GM12891 (cell line): ENCODE results near the gene RPS8.
"Not testable (repeated sequence)": the region's sequence is repeated elsewhere in the genome, so short reads cannot be mapped to it uniquely, and the experiment has no call there.

ENCODE experiments used
- DNase-seq: peaks from one replicate; pipeline ENCODE4 v3.0.0; 2011; ENCODE audit warnings: low spot score; ENCODE audit not compliant: insufficient read length
- FAIRE-seq: peaks from 2 replicates; lab custom pipeline; 2011; peaks lifted over from hg19 to GRCh38; lab: Jason Lieb, UNC
- PAX5 ChIP-seq: IDR thresholded peaks from 2 replicates; pipeline ENCODE4 v1.6.1; 2011; ENCODE audit warnings: low read length, moderate library complexity, mild to moderate bottlenecking; ENCODE audit not compliant: insufficient read depth, severe bottlenecking
- POLR2A ChIP-seq: IDR thresholded peaks from 2 replicates; pipeline ENCODE4 v1.6.1; 2011; ENCODE audit warnings: low read depth, low read length, control low read depth
- POLR2AphosphoS5 ChIP-seq: IDR thresholded peaks from 2 replicates; pipeline ENCODE4 v1.6.1; 2011; ENCODE audit warnings: low read depth, low read length, control low read depth
- POU2F2 ChIP-seq: IDR thresholded peaks from 2 replicates; pipeline ENCODE4 v1.6.1; 2011; ENCODE audit warnings: low read depth, mild to moderate bottlenecking, control low read depth, low read length, moderate library complexity
- SPI1 ChIP-seq: IDR thresholded peaks from 2 replicates; pipeline ENCODE4 v1.6.1; 2011; ENCODE audit warnings: low read depth, low read length, control low read depth
- TAF1 ChIP-seq: IDR thresholded peaks from 2 replicates; pipeline ENCODE4 v1.6.1; 2011; ENCODE audit warnings: low read depth, low read length, control low read depth

The RPS8 gene

DNA sequence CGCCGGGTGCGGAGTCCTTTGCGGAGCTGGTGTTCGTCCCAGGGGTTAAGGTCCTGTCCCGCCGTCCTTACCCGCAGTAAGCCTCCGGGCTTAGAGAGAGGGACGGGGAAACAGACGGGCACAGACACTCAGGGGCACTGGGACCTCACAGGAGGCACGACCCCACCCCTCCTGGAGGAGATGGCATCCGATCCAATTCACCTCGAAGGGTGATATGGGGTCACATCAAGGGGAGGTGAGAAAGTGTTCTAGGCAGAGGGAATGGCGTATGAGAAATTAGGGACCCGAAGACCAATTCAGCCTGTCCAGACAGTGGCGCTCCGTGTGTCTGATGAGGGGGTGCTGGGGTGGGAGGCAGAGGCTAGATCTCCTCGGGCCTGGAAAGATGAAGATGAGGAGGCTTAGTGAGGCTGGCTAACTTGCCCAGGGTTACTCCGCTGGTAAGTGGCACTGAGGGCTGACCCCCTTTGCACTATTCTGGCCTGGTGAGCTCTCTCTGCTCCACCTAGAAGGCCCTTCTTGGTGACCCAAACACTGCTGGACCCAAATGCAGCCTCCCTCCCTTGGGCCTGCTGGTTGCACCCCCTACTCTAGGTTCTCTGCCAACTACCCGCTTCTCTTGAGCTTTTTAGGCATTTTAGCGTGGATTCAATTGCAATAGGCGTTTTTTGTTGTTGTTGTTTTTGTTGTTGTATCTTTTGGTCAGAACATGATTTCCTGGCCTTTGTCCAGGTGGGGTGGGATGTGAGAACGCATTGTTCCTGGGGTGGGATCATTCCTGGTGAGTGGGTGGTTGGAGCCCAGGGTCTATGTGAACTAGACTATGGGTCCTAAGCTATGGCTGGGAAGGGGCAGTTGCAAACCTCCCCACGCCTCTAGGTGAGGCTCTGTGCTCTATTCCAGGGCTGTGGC, 45.2 kb downstream of the RPS8 start:
- DNase-seq (no peak), FAIRE-seq (no peak)
- no peak for TF ChIP-seq POLR2AphosphoS5
- TF ChIP-seq POLR2A = no peak
- TF ChIP-seq POU2F2 = no peak
- no peak for TF ChIP-seq PAX5
- TF ChIP-seq TAF1 = no peak
- no peak for TF ChIP-seq SPI1

DNA sequence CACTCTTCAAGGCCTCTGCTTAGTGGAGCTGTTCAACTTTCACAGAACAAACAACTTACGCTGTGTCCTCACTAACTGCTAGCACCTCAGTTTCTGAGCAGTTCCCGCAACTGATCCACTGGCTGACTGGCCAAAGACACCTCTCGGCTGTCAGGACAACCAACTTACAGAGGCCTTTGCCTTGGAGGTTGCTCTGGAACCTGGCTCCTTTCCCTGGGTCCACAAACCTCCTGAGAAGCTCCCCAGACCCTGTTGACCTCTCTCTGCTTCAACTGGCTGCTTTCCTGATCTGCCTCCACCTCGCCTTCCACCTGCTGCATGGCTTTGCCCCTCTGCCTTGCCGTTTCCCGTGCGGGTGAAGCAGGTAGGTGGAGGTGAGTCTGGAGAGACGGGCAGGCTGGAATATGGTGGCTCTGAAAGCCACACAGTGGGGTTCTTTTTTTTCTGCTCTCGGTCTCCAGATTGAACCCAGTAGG, 45.9 kb downstream of the RPS8 start:
- no peak for TF ChIP-seq TAF1
- no peak for TF ChIP-seq POU2F2
- TF ChIP-seq PAX5 = no peak
- TF ChIP-seq POLR2A = no peak
- no peak for TF ChIP-seq SPI1
- no peak for TF ChIP-seq POLR2AphosphoS5
- DNase-seq (no peak), FAIRE-seq (no peak)

DNA sequence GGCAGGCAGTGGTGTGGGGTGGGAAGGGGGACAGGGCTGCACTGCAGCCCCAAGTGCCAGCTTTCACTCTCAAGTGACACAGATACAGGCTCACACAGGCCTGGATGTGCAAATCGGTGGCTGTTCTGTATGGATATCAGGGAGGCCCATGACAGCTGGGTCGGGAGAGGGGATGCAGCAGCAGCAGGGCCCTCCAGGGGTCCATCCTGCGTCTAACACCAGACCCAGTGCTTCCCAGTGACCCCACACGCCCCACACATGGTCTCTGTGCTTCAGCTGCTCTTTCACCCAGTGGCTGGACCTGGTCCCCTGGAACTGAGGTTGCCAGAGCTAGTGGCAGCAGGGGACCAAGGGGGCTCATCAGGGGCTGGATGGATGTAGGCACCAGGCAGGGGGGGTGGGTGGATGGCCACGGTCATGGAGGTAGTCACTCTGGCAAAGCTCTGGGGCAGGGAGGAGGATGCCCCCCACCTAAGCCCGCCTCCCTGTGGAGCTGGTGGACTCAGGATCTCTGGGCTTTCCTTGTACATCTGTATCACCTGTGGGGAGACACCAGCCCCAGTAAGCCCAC, 46.9 kb downstream of the RPS8 start:
- no peak for TF ChIP-seq POLR2AphosphoS5
- TF ChIP-seq TAF1 = no peak
- TF ChIP-seq POLR2A = no peak
- no peak for TF ChIP-seq POU2F2
- TF ChIP-seq PAX5 = no peak
- no peak for TF ChIP-seq SPI1
- DNase-seq (no peak), FAIRE-seq (no peak)

DNA sequence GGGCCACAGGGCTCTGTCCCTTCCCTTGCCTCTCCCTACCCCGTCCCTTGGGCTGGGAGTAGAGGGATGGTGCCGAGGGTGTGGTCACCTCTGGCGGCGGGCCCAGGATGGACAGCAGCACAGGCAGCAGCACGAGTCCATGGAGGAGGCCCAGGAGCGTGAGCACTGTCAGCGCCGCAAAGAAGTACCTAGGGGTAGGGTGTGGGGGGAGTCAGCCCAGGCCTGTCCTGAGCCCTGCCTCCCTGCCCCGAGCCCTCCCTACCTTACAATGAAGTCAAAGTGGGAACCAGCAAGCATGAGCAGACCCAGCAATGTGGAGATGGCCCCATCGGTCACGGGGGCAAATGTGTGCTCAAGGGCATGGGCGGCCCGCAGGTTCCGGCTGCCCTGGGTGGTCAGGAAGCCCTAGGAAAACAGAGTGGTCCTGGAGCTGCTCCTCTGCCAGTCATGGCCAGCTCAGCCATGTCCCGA, 47.7 kb downstream of the RPS8 start:
- no peak for DNase-seq
- TF ChIP-seq SPI1 (no peak), POU2F2 (no peak), POLR2AphosphoS5 (no peak), TAF1 (no peak), POLR2A (no peak), PAX5 (no peak)
- FAIRE-seq = no peak

DNA sequence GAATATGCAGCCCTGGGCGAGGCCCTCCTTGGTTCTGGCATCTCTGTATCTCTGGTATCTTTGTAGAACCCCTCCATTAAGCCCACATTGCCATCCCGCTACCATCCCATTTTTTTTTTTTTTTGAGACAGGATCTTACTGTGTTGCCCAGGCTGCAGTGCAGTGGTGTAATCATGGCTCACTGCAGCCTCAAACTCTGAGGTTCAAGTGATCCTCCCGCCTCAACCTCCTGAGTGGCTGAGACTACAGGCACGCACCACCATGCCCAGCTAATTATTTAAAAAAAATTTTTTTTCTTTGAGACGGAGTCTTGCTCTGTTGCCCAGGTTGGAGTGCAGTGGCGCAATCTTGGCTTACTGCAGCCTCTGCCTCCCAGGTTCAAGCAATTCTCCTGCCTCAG, 49.1 kb downstream of the RPS8 start:
- FAIRE-seq = not testable (repeated sequence)

DNA sequence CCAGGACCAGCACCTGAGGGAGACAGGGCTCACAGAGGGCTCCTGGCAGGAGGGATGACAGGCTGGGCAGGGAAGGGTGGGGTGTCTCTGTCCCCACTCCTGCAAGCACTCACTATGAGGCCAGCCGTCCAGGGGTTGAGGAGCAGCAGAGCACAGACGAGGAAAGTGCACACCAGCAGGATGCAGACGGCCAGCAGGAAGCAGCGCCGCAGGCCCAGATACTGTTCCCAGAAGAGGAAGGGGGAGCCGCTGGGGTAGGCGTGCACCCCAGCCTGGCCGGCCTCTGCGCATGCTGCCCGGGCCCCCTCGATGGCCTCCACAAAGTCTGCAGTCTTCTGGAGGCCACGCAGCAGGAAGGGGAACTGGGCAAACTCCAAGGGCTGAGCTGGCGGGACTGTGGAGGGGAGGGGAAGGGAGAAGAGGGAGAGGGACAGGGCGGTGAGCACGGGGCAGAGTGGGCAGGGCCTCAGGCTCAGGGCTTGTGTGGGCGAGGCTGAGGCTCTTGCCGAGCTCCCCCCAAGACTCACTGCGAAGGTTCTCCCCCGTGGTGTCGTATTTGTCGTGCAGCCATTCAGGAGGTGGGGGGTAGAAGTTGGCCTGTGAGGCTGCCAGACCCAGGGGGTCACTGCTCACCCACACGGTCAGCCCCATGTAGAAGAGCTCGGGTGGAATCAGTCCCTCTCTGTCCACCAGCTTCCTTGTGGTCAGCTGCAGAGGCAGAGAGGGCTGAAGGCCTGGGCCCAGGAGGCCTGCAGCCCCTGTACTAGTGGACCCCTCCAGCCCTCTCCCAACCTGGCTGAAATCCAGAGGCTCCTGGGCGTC, 51.2 kb downstream of the RPS8 start:
- TF ChIP-seq PAX5 (no peak), POLR2AphosphoS5 (no peak), SPI1 (no peak), POLR2A (no peak), POU2F2 (no peak), TAF1 (no peak)
- no peak for DNase-seq
- peak; percentile 59 for FAIRE-seq

More for the DNA sequence above, 49.1 kb downstream of the RPS8 start:
- not testable (repeated sequence) for DNase-seq

DNA sequence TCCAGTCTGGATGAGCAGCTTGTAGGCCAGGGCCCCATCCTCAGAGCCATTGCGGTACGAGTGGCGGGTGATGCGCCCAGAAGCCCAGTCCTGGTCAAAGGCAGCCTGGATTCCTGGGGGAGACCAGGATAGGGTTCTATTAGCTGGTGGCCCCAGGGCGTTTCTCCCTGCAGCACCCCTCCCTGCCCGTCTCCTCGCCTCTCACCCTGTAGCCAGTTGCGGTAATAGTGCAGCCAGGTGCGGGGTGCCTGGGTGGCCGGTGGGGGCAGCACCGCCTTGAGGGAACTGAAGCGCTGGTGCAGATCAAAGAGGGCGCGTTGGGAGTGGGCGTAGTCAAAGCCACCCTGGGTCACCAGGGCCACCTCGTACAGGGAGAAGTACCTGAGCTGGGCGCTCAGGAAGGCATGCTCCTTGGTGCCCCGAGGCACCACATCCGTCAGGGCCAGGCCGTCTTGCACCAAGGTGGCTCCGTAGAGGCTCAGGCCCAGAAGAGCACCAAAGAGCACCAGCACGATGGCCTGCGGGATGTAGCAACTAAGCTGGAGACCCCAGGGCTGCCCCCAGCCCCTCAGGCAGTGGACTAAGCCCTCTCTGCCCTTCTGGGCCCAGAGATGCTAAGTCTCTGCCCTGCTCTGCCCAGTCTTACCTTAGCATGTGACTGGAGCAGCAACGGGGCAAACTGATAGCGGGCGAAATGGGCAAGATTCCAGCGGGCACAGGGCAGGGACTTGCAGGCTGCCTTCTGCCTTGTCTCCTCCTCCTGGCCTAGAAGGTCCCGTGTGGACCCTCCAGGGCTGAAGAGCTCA, 52.1 kb downstream of the RPS8 start:
- no peak for FAIRE-seq
- DNase-seq = no peak
- TF ChIP-seq PAX5 (no peak), TAF1 (no peak), POLR2AphosphoS5 (no peak), POU2F2 (no peak), POLR2A (no peak), SPI1 (no peak)

DNA sequence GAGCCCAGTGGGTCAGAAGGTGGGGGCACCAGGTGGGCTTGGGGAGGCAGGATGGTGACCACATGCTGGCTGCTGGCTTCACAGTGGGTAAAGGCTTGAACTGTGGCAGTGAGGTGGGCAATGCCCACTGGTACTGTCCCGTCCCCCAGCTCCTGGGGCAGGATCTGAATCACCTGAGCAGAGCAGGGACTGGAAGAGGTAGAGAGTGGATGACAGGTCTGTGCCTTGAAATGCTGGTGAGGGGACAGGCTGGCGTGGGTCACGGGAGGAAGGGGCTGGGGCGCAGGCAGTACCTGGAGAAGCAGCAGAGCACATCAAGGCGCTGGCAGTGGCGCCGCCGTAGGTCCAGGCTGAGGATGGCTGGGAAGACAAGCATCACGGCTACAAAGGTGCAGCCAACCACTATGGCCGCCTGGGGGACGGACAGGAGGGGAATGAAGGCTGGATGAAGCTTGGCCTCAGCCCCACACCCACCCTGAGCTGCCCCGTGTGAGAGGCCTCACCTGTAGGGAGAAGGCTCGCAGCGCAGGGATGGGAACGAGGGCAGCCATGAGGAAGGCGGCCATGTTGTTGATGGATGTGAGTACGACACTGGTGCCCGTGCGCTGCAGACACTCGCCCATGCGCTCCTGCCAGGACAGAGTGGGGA, 52.8 kb downstream of the RPS8 start:
- no peak for TF ChIP-seq SPI1
- TF ChIP-seq PAX5 = no peak
- TF ChIP-seq POLR2A = no peak
- TF ChIP-seq POU2F2 = no peak
- TF ChIP-seq TAF1 = no peak
- TF ChIP-seq POLR2AphosphoS5 = no peak
- no peak for DNase-seq
- FAIRE-seq = no peak
